GM12865 (cell line): ENCODE measurements around the gene SUSD6.
A peak's percentile ranks its signal among the peaks of the same experiment; 100 is the strongest.

Source experiments
- DNase-seq: peaks from one replicate; pipeline ENCODE4 v3.0.0; 2010; ENCODE audit warnings: low read depth
- H3K4me3 ChIP-seq: 2 replicates; pipeline ENCODE4 v1.5.1; 2011; ENCODE audit warnings: mild to moderate bottlenecking, low read depth, low read length, control low read depth
- CTCF ChIP-seq: IDR thresholded peaks from 2 replicates; pipeline ENCODE4 v1.5.1; 2011; ENCODE audit warnings: low read length, control low read depth, low read depth, inconsistent platforms; ENCODE audit not compliant: insufficient read depth; ENCODE audit errors: missing control alignments

SUSD6 gene

GRCh38 chr14:69629225-69630127 is 18.1 kb downstream of the SUSD6 start:
- H3K4me3 ChIP-seq = peak overlapping the region; percentile 30
- TF ChIP-seq CTCF = no peak
- peak; percentile 81 for DNase-seq

GRCh38 chr14:69630360-69630759 is 19.0 kb downstream of the SUSD6 start:
- DNase-seq = no peak
- TF ChIP-seq CTCF = no peak

GRCh38 chr14:69631509-69631908 is 20.1 kb downstream of the SUSD6 start:
- H3K4me3 ChIP-seq = no peak overlapping the region
- TF ChIP-seq CTCF = no peak
- DNase-seq = no peak

More at GRCh38 chr14:69630360-69630759, 19.0 kb downstream of the SUSD6 start:
- H3K4me3 ChIP-seq = no peak overlapping the region

GRCh38 chr14:69632164-69632563 is 20.8 kb downstream of the SUSD6 start:
- H3K4me3 ChIP-seq = no peak overlapping the region
- DNase-seq = no peak
- TF ChIP-seq CTCF = no peak

- H3K4me3 ChIP-seq = no peak overlapping the region
- TF ChIP-seq CTCF = no peak
- DNase-seq = no peak
These were observed 21.3 kb downstream of the SUSD6 start for GRCh38 chr14:69632593-69633151.

- no peak for TF ChIP-seq CTCF
- DNase-seq = no peak
- H3K4me3 ChIP-seq = no peak overlapping the region
These were observed 21.8 kb downstream of the SUSD6 start for GRCh38 chr14:69633238-69633637.
